SJSA1 (cell line): ENCODE results near the gene RASSF4. TPM values are rescaled to one million over a fixed set of nuclear protein-coding genes. Genes with fewer than 3 reads are reported as not detected.

Experiments
- DNase-seq, 2 experiments: peaks; one replicate each; pipeline ENCODE4 v3.0.0-alpha.2; 2015 to 2020; ENCODE audit warnings: low spot score in 2 of 2, low read depth in 1 of 2
- H3K27ac ChIP-seq: fragments of 250-450 bp; sonication (Bioruptor Pico); 2 replicates; pipeline ENCODE4 v1.5.1; 2020; ENCODE audit warnings: mild to moderate bottlenecking, moderate library complexity
- H3K27me3 ChIP-seq: fragments of 250-450 bp; sonication (Bioruptor Pico); replicated peaks from 2 replicates; pipeline ENCODE4 v1.5.1; 2020; ENCODE audit warnings: mild to moderate bottlenecking, moderate library complexity
- H3K36me3 ChIP-seq: fragments of 250-450 bp; sonication (Bioruptor Pico); 2 replicates; pipeline ENCODE4 v1.5.1; 2020; ENCODE audit warnings: mild to moderate bottlenecking
- H3K4me1 ChIP-seq: fragments of 250-450 bp; sonication (Bioruptor Pico); replicated peaks from 2 replicates; pipeline ENCODE4 v1.6.1; 2021; ENCODE audit warnings: mild to moderate bottlenecking
- H3K4me3 ChIP-seq: fragments of 250-450 bp; sonication (Bioruptor Pico); 2 replicates; pipeline ENCODE4 v1.5.1; 2020; ENCODE audit warnings: mild to moderate bottlenecking
- H3K9me3 ChIP-seq: fragments of 250-450 bp; sonication (Bioruptor Pico); replicated peaks from 2 replicates; pipeline ENCODE4 v1.5.1; 2020; ENCODE audit warnings: mild to moderate bottlenecking
- total RNA-seq: library from RNA; depleted of rRNA; stranded (reverse); fragments of >200 nt; shearing (Covaris generic); gene quantifications from 2 replicates; pipeline ENCODE4 v1.2.3, GENCODE V29; 2014

The RASSF4 gene
- total RNA-seq, 1 experiment from 2014 or later: 19.7 TPM

- DNase-seq: no peak
- no peaks in the 10 kb centered on the region for H3K9me3 ChIP-seq
- H3K4me1 ChIP-seq: no peaks in the 10 kb centered on the region
- H3K4me3 ChIP-seq: no peak overlapping the region
- H3K36me3 ChIP-seq: no peaks in the 10 kb centered on the region
- H3K27ac ChIP-seq: no peak overlapping the region
- no peaks in the 10 kb centered on the region for H3K27me3 ChIP-seq
These were observed 36.6 kb upstream of the RASSF4 start for GRCh38 chr10:44922796-44923545.

GRCh38 chr10:44923611-44924010 is 36.0 kb upstream of the RASSF4 start:
- H3K27ac ChIP-seq: no peak overlapping the region
- H3K36me3 ChIP-seq: no peaks in the 10 kb centered on the region
- no peaks in the 10 kb centered on the region for H3K27me3 ChIP-seq
- no peak overlapping the region for H3K4me3 ChIP-seq
- DNase-seq: no peak
- H3K4me1 ChIP-seq: no peaks in the 10 kb centered on the region
- no peaks in the 10 kb centered on the region for H3K9me3 ChIP-seq

GRCh38 chr10:44924261-44925040 is 35.2 kb upstream of the RASSF4 start:
- no peaks in the 10 kb centered on the region for H3K36me3 ChIP-seq
- no peaks in the 10 kb centered on the region for H3K27me3 ChIP-seq
- H3K4me3 ChIP-seq: no peak overlapping the region
- no peaks in the 10 kb centered on the region for H3K4me1 ChIP-seq
- no peaks in the 10 kb centered on the region for H3K9me3 ChIP-seq
- DNase-seq: no peak
- no peak overlapping the region for H3K27ac ChIP-seq

GRCh38 chr10:44925224-44925623 is 34.4 kb upstream of the RASSF4 start:
- Histone ChIP-seq H3K27ac (no peak overlapping the region), H3K4me1 (no peaks in the 10 kb centered on the region)
- DNase-seq: peak in 1 of 2 experiments; percentile 24

GRCh38 chr10:44925811-44926750 is 33.5 kb upstream of the RASSF4 start:
- Histone ChIP-seq H3K4me1 (no peaks in the 10 kb centered on the region), H3K36me3 (no peaks in the 10 kb centered on the region), H3K27ac (no peak overlapping the region), H3K4me3 (no peak overlapping the region), H3K9me3 (no peaks in the 10 kb centered on the region), H3K27me3 (no peaks in the 10 kb centered on the region)
- no peak for DNase-seq

More at GRCh38 chr10:44925224-44925623, 34.4 kb upstream of the RASSF4 start:
- Histone ChIP-seq H3K4me3 (no peak overlapping the region), H3K27me3 (no peaks in the 10 kb centered on the region), H3K36me3 (no peaks in the 10 kb centered on the region), H3K9me3 (no peaks in the 10 kb centered on the region)

GRCh38 chr10:44926751-44927351 is 32.8 kb upstream of the RASSF4 start:
- Histone ChIP-seq H3K4me1 (no peaks in the 10 kb centered on the region), H3K27me3 (no peaks in the 10 kb centered on the region), H3K9me3 (no peaks in the 10 kb centered on the region), H3K27ac (no peak overlapping the region), H3K36me3 (no peaks in the 10 kb centered on the region), H3K4me3 (no peak overlapping the region)
- DNase-seq: no peak

GRCh38 chr10:44927352-44927751 is 32.2 kb upstream of the RASSF4 start:
- no peak for DNase-seq
- no peaks in the 10 kb centered on the region for H3K36me3 ChIP-seq
- H3K27ac ChIP-seq: no peak overlapping the region
- H3K4me1 ChIP-seq: no peaks in the 10 kb centered on the region; the same call in 1 of the 2 replicates
- H3K9me3 ChIP-seq: no peaks in the 10 kb centered on the region
- H3K4me3 ChIP-seq: no peak overlapping the region
- H3K27me3 ChIP-seq: no peaks in the 10 kb centered on the region

- Histone ChIP-seq H3K27me3 (no peaks in the 10 kb centered on the region), H3K36me3 (no peaks in the 10 kb centered on the region), H3K4me3 (no peak overlapping the region)
These were observed 31.1 kb upstream of the RASSF4 start for GRCh38 chr10:44928462-44928861.

GRCh38 chr10:44929356-44930255 is 30.0 kb upstream of the RASSF4 start:
- no peak for DNase-seq
- Histone ChIP-seq H3K9me3 (no peaks in the 10 kb centered on the region), H3K27ac (no peak overlapping the region), H3K27me3 (no peaks in the 10 kb centered on the region), H3K4me3 (no peak overlapping the region), H3K4me1 (peaks cover 20% of the 10 kb centered on the region), H3K36me3 (no peaks in the 10 kb centered on the region)

More at GRCh38 chr10:44928462-44928861, 31.1 kb upstream of the RASSF4 start:
- H3K9me3 ChIP-seq: no peaks in the 10 kb centered on the region
- H3K4me1 ChIP-seq: peaks cover 11% of the 10 kb centered on the region
- H3K27ac ChIP-seq: no peak overlapping the region
- DNase-seq: no peak

GRCh38 chr10:44930904-44931620 is 28.5 kb upstream of the RASSF4 start:
- Histone ChIP-seq H3K27me3 (no peaks in the 10 kb centered on the region), H3K4me1 (peaks cover 35% of the 10 kb centered on the region), H3K4me3 (no peak overlapping the region), H3K27ac (no peak overlapping the region), H3K36me3 (no peaks in the 10 kb centered on the region), H3K9me3 (no peaks in the 10 kb centered on the region)
- peak in 1 of 2 experiments; percentile 26 for DNase-seq

GRCh38 chr10:44931621-44932516 is 27.7 kb upstream of the RASSF4 start:
- Histone ChIP-seq H3K9me3 (no peaks in the 10 kb centered on the region), H3K4me1 (peaks cover 38% of the 10 kb centered on the region), H3K4me3 (no peak overlapping the region), H3K36me3 (no peaks in the 10 kb centered on the region), H3K27me3 (no peaks in the 10 kb centered on the region), H3K27ac (no peak overlapping the region)
- DNase-seq: peak in 1 of 2 experiments; percentile 37
